H1 (cell line): ENCODE results near the gene RHBDF1. TPM values are rescaled to one million over a fixed set of nuclear protein-coding genes. Genes with fewer than 3 reads are reported as not detected.

ENCODE experiments used
- CTCF ChIA-PET: fragments of 300-600 bp; sonication (Branson Sonifier 250); formaldehyde crosslinking; loops from one replicate; lab custom pipeline; 2021; ENCODE audit not compliant: partially characterized antibody; lab: Charles Lee
- POLR2A ChIA-PET: fragments of 300-600 bp; sonication (Branson Sonifier 250); formaldehyde crosslinking; loops from one replicate; lab custom pipeline; 2021; ENCODE audit warnings: inconsistent platforms; ENCODE audit not compliant: partially characterized antibody; lab: Charles Lee
- DNase-seq, 2 experiments: peaks; one replicate each; pipeline versions ENCODE4 v3.0.0 to v3.0.0-alpha.2; 2010 to 2022; ENCODE audit warnings: low spot score in 2 of 2, low read depth in 1 of 2, mixed read lengths in 1 of 2
- FAIRE-seq: peaks from 2 replicates; lab custom pipeline; 2011; peaks lifted over from hg19 to GRCh38; lab: Jason Lieb, UNC
- H2AFZ ChIP-seq: 2 replicates; pipeline ENCODE4 v1.8.1; 2012; ENCODE audit warnings: low read length, inconsistent platforms
- H2AK5ac ChIP-seq: 2 replicates; pipeline ENCODE4 v1.6.1; 2013; ENCODE audit warnings: low read depth, low read length
- H2BK120ac ChIP-seq: replicated peaks from 2 replicates; pipeline ENCODE3; 2013; ENCODE audit warnings: low read depth, low read length, inconsistent platforms
- H2BK12ac ChIP-seq: 2 replicates; pipeline ENCODE4 v1.6.1; 2013; ENCODE audit warnings: low read depth, low read length
- H2BK15ac ChIP-seq: 2 replicates; pipeline ENCODE4 v1.6.1; 2013; ENCODE audit warnings: low read length
- H2BK20ac ChIP-seq: 2 replicates; pipeline ENCODE4 v1.6.1; 2013; ENCODE audit warnings: low read length
- H2BK5ac ChIP-seq: 2 replicates; pipeline ENCODE4 v1.6.1; 2013; ENCODE audit warnings: low read depth, low read length
- H3K14ac ChIP-seq: 2 replicates; pipeline ENCODE4 v1.6.1; 2013; ENCODE audit warnings: inconsistent platforms; ENCODE audit not compliant: insufficient read length
- H3K18ac ChIP-seq: 2 replicates; pipeline ENCODE4 v1.6.1; 2013; ENCODE audit warnings: low read length; ENCODE audit errors: extremely low read depth
- H3K23ac ChIP-seq: 2 replicates; pipeline ENCODE4 v1.6.1; 2013; ENCODE audit warnings: inconsistent platforms; ENCODE audit not compliant: insufficient read length
- H3K23me2 ChIP-seq: 2 replicates; pipeline ENCODE4 v1.6.1; 2013; ENCODE audit warnings: low read depth, low read length
- H3K27ac ChIP-seq: 2 replicates; pipeline ENCODE4 v1.6.1; 2011; ENCODE audit warnings: low read depth, low read length, inconsistent platforms
- H3K27me3 ChIP-seq, 4 experiments: replicated peaks in 1 of 4; 1 replicate in 1 of 4; 2 replicates in 3 of 4; pipeline versions ENCODE4 v1.6.1 to v1.8.1; 2011 to 2013; ENCODE audit warnings: low read length in 3 of 4, mild to moderate bottlenecking in 3 of 4, inconsistent platforms in 2 of 4, mixed read lengths in 2 of 4, moderate library complexity in 1 of 4; ENCODE audit not compliant: control insufficient read depth in 3 of 4, insufficient read depth in 3 of 4; ENCODE audit errors: extremely low read depth in 1 of 4
- H3K36me3 ChIP-seq, 4 experiments: 2 replicates each; pipeline versions ENCODE4 v1.6.1 to v1.8.1; 2011 to 2013; ENCODE audit warnings: mild to moderate bottlenecking in 4 of 4, low read length in 3 of 4, moderate library complexity in 2 of 4, control low read depth in 1 of 4, inconsistent platforms in 1 of 4; ENCODE audit not compliant: insufficient read depth in 4 of 4, control insufficient read depth in 2 of 4
- H3K4ac ChIP-seq: replicated peaks from 2 replicates; pipeline ENCODE3; 2013; ENCODE audit warnings: low read length, low read depth, mixed read lengths, inconsistent platforms; ENCODE audit not compliant: insufficient read length
- H3K4me1 ChIP-seq, 4 experiments: replicated peaks in 1 of 4; 1 replicate in 1 of 4; 2 replicates in 3 of 4; pipeline versions ENCODE4 v1.6.1 to v1.8.1; 2011 to 2013; ENCODE audit warnings: low read length in 3 of 4, inconsistent platforms in 2 of 4, mixed read lengths in 1 of 4; ENCODE audit not compliant: insufficient read depth in 4 of 4, control insufficient read depth in 3 of 4
- H3K4me2 ChIP-seq, 2 experiments: 2 replicates each; pipeline versions ENCODE4 v1.6.1 to v1.8.1; 2011 to 2013; ENCODE audit warnings: low read depth in 2 of 2, low read length in 2 of 2, control low read depth in 1 of 2, inconsistent platforms in 1 of 2, mild to moderate bottlenecking in 1 of 2; ENCODE audit not compliant: insufficient read depth in 1 of 2
- H3K4me3 ChIP-seq, 4 experiments: fragments of 200-600, 300-600 bp in 1 of 4; sonication (generic), shearing (Covaris generic), sonication (Bioruptor Twin) in 1 of 4; 2 replicates each; pipeline versions ENCODE4 v1.5.1 to v1.8.1; 2011 to 2016; ENCODE audit warnings: low read length in 4 of 4, low read depth in 3 of 4, control low read depth in 2 of 4, inconsistent platforms in 2 of 4, mild to moderate bottlenecking in 2 of 4, mixed read lengths in 1 of 4, moderate library complexity in 1 of 4; ENCODE audit not compliant: insufficient read depth in 2 of 4; ENCODE audit errors: extremely low read depth in 1 of 4
- H3K56ac ChIP-seq: replicated peaks from 2 replicates; pipeline ENCODE3; 2013; ENCODE audit warnings: low read depth, mild to moderate bottlenecking, mixed read lengths, low read length, inconsistent platforms; ENCODE audit not compliant: insufficient read length
- H3K79me1 ChIP-seq: 2 replicates; pipeline ENCODE4 v1.6.1; 2013; ENCODE audit warnings: low read depth, low read length, control low read depth
- H3K79me2 ChIP-seq, 2 experiments: 2 replicates each; pipeline versions ENCODE4 v1.6.1 to v1.8.1; 2012 to 2013; ENCODE audit warnings: low read length in 2 of 2, mild to moderate bottlenecking in 2 of 2, inconsistent platforms in 1 of 2; ENCODE audit not compliant: insufficient read depth in 2 of 2, control insufficient read depth in 1 of 2
- H3K9ac ChIP-seq, 4 experiments: replicated peaks in 1 of 4; 1 replicate in 1 of 4; 2 replicates in 3 of 4; pipeline versions ENCODE4 v1.6.1 to v1.8.1; 2011 to 2013; ENCODE audit warnings: low read depth in 3 of 4, low read length in 3 of 4, control low read depth in 2 of 4, mild to moderate bottlenecking in 2 of 4, moderate library complexity in 2 of 4, inconsistent platforms in 1 of 4; ENCODE audit errors: extremely low read depth in 1 of 4
- H3K9me3 ChIP-seq, 2 experiments: 2 replicates each; pipeline versions ENCODE4 v1.6.1 to v1.8.1; 2012 to 2013; ENCODE audit warnings: mild to moderate bottlenecking in 2 of 2, moderate library complexity in 2 of 2, control low read depth in 1 of 2, inconsistent platforms in 1 of 2, low read depth in 1 of 2, low read length in 1 of 2, mixed read lengths in 1 of 2; ENCODE audit not compliant: insufficient read depth in 2 of 2
- H4K20me1 ChIP-seq, 2 experiments: replicated peaks in 1 of 2; 2 replicates each; pipeline versions ENCODE3 to v1.8.1; 2011 to 2013; ENCODE audit warnings: inconsistent platforms in 2 of 2, low read length in 2 of 2, mild to moderate bottlenecking in 1 of 2; ENCODE audit not compliant: insufficient read depth in 2 of 2, control insufficient read depth in 1 of 2
- H4K5ac ChIP-seq: 2 replicates; pipeline ENCODE4 v1.6.1; 2013; ENCODE audit warnings: low read length, low read depth, mixed read lengths, inconsistent platforms; ENCODE audit not compliant: insufficient read length
- H4K8ac ChIP-seq: 2 replicates; pipeline ENCODE4 v1.8.0; 2013; ENCODE audit warnings: mild to moderate bottlenecking, moderate library complexity, low read length, inconsistent platforms; ENCODE audit not compliant: insufficient read depth; ENCODE audit errors: extremely low read depth
- H4K91ac ChIP-seq: replicated peaks from 2 replicates; pipeline ENCODE3; 2013; ENCODE audit warnings: low read length, mixed read lengths, inconsistent platforms; ENCODE audit not compliant: insufficient read length
- ASH2L ChIP-seq: fragments of 200-600, 300-600 bp; sonication (generic); IDR thresholded peaks from one replicate; pipeline ENCODE4 v1.7.1; 2017; ENCODE audit warnings: low read length
- CTBP2 ChIP-seq: IDR thresholded peaks from 2 replicates; pipeline ENCODE4 v1.7.0; 2011; ENCODE audit warnings: borderline replicate concordance, mild to moderate bottlenecking, moderate library complexity, mixed read lengths, low read length; ENCODE audit not compliant: insufficient read depth, insufficient read length
- WGBS, 2 experiments: shearing (Covaris generic) in 1 of 2; methylation state at CpG; one replicate each; pipeline versions ENCODE4 v1.1.6 to v1.1.7; 2013 to 2015; ENCODE audit warnings: low lambda C conversion rate in 2 of 2, mixed read lengths in 2 of 2, inconsistent platforms in 1 of 2, low coverage in 1 of 2, missing lambda C conversion rate in 1 of 2; ENCODE audit not compliant: insufficient replicate concordance in 2 of 2, insufficient coverage in 1 of 2, insufficient read length in 1 of 2; ENCODE audit errors: extremely low coverage in 1 of 2, missing lambda C conversion rate in 1 of 2; 5-methylcytosine and 5-hydroxymethylcytosine counted together
- polyA plus RNA-seq, 7 experiments: library from polyadenylated mRNA; depleted of rRNA in 3 of 7; stranded (reverse) in 5 of 7; unstranded in 2 of 7; fragments of >200 nt in 5 of 7; fragments of 200-250 nt in 2 of 7; gene quantifications; 1 replicate in 5 of 7; 2 replicates in 1 of 7; 4 replicates in 1 of 7; pipeline versions ENCODE4 v1.2.1 to v1.2.3, GENCODE V29; 2011 to 2013; ENCODE audit warnings: missing spikeins in 2 of 7, mixed read lengths in 2 of 7
- total RNA-seq: library from RNA; stranded (reverse); fragmentation: NEBNext Ultra II Directional; extraction: Animal tissue kit (Norgen Biotek cat#: 25700); gene quantifications from 2 replicates; pipeline ENCODE4 v1.2.1, GENCODE V29; 2021

RHBDF1 gene
- total and polyA plus RNA-seq, 2 of the 8 experiments (the other 6 are each of a cell fraction or from before 2014, with no cell fraction given), result 37.4 to 51.6 TPM

- peaks cover 0 to 11% of the 10 kb centered on the region in 2 experiments; a peak in 1 of 4 replicates for H3K79me2 ChIP-seq
- H4K91ac ChIP-seq, result peak overlapping the region; percentile 59
- H3K23ac ChIP-seq, result no peak overlapping the region
- 65% methylated on average over 5 of the region's 5 CpGs; no CpG with 5 or more reads in 1 of the 2 experiments for WGBS, 2 experiments
- H2BK15ac ChIP-seq, result no peak overlapping the region
- no peak overlapping the region for H3K4ac ChIP-seq
- H2AK5ac ChIP-seq, result no peak overlapping the region
- ChIA-PET POLR2A (interaction anchor here (1.3 to 16.6 kb wide), 7 partner anchors 8 to 110 kb away, joined by 3 to 153 read pairs (median 6); partner anchors contain the start of genes POLR3K and SNRNP25), CTCF (interaction anchor here (0.6 to 21.2 kb wide), 5 partner anchors 15 to 1866 kb away, joined by 3 to 856 read pairs (median 3); partner anchors contain the start of gene MPG)
- no peak overlapping the region for H4K8ac ChIP-seq
- TF ChIP-seq CTBP2, result no peak
- peak; percentile 55 for TF ChIP-seq ASH2L
- no peak overlapping the region; the same call in 1 of the 2 replicates for H2BK20ac ChIP-seq
- no peak for FAIRE-seq
- no peak overlapping the region for H4K5ac ChIP-seq
- H3K4me1 ChIP-seq, result peaks cover 3 to 57% (median 37%) of the 10 kb centered on the region in 4 experiments
- peaks cover 0 to 2% (median 0%) of the 10 kb centered on the region in 4 experiments; a peak in 1 of 7 replicates for H3K27me3 ChIP-seq
- H3K9me3 ChIP-seq, result no peaks in the 10 kb centered on the region
- peak overlapping the region; percentile 49 to 75 (median 65); a peak in 6 of 8 replicates for H3K4me3 ChIP-seq
- H2AFZ ChIP-seq, result no peak overlapping the region
- H4K20me1 ChIP-seq, result peaks cover 4 to 9% of the 10 kb centered on the region in 2 experiments
- DNase-seq, result no peak
- H3K27ac ChIP-seq, result peak overlapping the region; percentile 5; the same call in 1 of the 2 replicates
- no peak overlapping the region for H3K14ac ChIP-seq
- H2BK5ac ChIP-seq, result peak overlapping the region; percentile 57; the same call in 1 of the 2 replicates
- peaks cover 3% of the 10 kb centered on the region; the same call in 1 of the 2 replicates for H3K79me1 ChIP-seq
- H2BK120ac ChIP-seq, result no peak overlapping the region
- peak overlapping the region in 2 of 4 experiments; percentile 28 to 31; a peak in 2 of 7 replicates for H3K9ac ChIP-seq
- peak overlapping the region; percentile 89 to 95 for H3K4me2 ChIP-seq
- H3K56ac ChIP-seq, result no peak overlapping the region
- H3K36me3 ChIP-seq, result no peaks in the 10 kb centered on the region
- H2BK12ac ChIP-seq, result peak overlapping the region; percentile 2; the same call in 1 of the 2 replicates
- peaks cover 9% of the 10 kb centered on the region; the same call in 1 of the 2 replicates for H3K23me2 ChIP-seq
- H3K18ac ChIP-seq, result no peak overlapping the region
Measured at GRCh38 chr16:71210-71539, 1.3 kb downstream of the RHBDF1 start.
